ENCODE results near the gene GPRASP1. TPM values are rescaled to one million over a fixed set of nuclear protein-coding genes. Genes with fewer than 3 reads are reported as not detected.
"Not testable (repeated sequence)": the region's sequence is repeated elsewhere in the genome, so short reads cannot be mapped to it uniquely, and the experiment has no call there.

The GPRASP1 gene
- total and polyA plus RNA-seq, 11 donors, result 1.4 to 9.7 (median 6.4) TPM

DNA sequence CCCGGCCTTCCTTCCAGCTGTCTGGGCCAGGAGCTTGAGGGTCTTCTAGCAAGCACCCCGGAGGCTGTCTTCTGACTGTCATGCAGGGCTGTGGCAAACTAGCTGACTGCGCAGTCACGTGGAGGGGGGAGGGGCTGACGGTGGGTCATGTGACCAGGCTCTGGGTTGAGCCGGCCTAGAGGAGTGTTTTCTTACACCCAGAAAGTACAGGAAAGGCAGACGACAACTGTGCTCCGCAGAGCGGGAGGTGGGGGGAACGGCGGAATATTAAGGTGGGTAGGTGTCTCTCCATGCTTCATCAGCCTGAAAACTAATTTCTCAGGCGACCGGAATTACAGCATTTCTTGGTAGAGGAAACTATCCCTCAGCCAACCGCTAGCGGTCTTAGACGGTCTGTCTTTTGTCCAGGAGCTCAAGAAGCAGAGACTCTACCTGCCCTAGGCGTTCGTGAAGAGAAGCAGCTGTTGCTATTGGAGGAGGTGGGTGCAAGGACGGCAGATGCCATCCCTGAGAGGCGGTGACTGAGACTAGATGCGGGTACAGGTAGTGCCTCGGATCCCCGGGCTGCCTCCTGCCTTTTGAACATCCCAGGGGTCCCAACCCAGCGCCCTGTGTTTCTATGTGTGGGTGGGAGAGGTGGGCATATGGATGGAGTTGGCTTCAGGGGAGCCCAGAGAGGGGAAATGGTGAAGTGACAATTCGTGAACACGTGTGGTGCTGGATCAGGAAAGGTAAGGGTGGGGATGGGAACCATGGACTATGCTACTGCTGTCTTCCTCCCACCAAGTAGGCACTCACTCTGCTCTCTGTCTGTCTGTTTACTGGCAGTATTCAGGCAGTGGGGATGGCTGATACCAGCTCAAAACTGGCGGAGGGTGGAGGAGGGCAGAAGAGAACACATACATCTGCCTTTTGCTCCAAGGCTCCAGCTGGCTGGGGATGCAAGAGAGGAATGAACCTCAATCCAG is 8.8 kb downstream of the GPRASP1 start:
- peaks cover 0 to 11% (median 0%) of the 10 kb centered on the region in 12 donors for H3K9me3 ChIP-seq
- H3K4me1 ChIP-seq, result peaks cover 0 to 14% (median 0%) of the 10 kb centered on the region in 12 donors
- TF ChIP-seq POLR2A (IDR thresholded peaks at IDR 0.05), result peak in 1 of 2 donors; percentile 46
- TF ChIP-seq, protein P1, sequence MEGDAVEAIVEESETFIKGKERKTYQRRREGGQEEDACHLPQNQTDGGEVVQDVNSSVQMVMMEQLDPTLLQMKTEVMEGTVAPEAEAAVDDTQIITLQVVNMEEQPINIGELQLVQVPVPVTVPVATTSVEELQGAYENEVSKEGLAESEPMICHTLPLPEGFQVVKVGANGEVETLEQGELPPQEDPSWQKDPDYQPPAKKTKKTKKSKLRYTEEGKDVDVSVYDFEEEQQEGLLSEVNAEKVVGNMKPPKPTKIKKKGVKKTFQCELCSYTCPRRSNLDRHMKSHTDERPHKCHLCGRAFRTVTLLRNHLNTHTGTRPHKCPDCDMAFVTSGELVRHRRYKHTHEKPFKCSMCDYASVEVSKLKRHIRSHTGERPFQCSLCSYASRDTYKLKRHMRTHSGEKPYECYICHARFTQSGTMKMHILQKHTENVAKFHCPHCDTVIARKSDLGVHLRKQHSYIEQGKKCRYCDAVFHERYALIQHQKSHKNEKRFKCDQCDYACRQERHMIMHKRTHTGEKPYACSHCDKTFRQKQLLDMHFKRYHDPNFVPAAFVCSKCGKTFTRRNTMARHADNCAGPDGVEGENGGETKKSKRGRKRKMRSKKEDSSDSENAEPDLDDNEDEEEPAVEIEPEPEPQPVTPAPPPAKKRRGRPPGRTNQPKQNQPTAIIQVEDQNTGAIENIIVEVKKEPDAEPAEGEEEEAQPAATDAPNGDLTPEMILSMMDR (IDR thresholded peaks at IDR 0.05), result peak in 1 of 12 donors; percentile 12
- WGBS, 4 donors, result 7 to 34% (median 15%) methylated on average over 18 to 27 of the region's 27 CpGs
- DNase-seq, result peak; percentile 83 to 90 (median 87)
- peaks cover 0 to 4% (median 0%) of the 10 kb centered on the region in 9 donors for H3K36me3 ChIP-seq
- ATAC-seq, result peak; percentile 96 to 100 (median 98)
- H3K27me3 ChIP-seq, result no peaks in the 10 kb centered on the region
- intact Hi-C loops (cut with DNase I), result loop anchor here in 5 of 10 donors (10.0 kb wide), 2 partner anchors 55 kb away; partner anchors contain the start of gene GPRASP2 (in 5 of the 5)
- peak overlapping the region in 9 of 12 donors; percentile 19 to 73 (median 51) for H3K27ac ChIP-seq
- H3K4me3 ChIP-seq, result peak overlapping the region; percentile 5 to 68 (median 48)

DNA sequence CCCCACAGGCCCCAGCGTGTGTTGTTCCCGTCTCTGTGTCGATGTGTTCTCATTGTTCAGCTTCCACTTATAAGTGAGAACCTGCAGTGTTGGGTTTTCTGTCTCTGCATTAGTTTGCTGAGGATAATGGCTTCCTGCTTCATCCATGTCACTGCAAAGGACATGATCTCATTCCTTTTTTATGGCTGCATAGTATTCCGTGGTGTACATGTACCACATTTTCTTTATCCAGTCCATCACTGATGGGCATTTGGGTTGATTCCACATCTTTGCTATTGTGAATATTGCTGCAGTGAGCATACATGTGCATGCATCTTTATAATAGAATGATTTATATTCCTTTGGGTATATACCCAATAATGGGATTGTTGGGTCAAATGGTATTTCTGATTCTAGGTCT is 12.5 kb downstream of the GPRASP1 start:
- peaks cover 0 to 30% (median 0%) of the 10 kb centered on the region in 12 donors for H3K9me3 ChIP-seq
- WGBS, 4 donors, result 85 to 100% (median 96%) methylated on average over 4 of the region's 4 CpGs
- intact Hi-C loops (cut with DNase I); H3K27ac ChIP-seq; DNase-seq; H3K36me3 ChIP-seq; H3K4me3 ChIP-seq; H3K27me3 ChIP-seq; ATAC-seq: not testable (repeated sequence)
- peaks cover 0 to 12% (median 0%) of the 10 kb centered on the region in 12 donors for H3K4me1 ChIP-seq

DNA sequence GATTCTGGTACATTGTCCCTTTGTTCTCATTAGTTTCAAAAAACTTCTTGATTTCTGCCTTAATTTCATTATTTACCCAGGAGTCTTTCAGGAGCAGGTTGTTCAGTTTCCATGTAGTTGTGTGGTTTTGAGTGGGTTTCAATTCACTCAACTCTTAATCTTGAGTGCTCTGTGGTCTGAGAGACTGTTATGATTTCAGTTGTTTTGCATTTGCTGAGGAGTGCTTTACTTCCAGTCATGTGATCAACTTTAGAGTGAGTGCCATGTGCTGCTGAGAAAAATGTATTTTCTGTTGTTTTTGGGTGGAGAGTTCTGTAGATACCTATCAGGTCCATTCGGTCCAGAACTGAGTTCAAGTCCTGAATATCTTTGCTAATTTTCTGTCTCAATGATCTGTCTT is 15.8 kb downstream of the GPRASP1 start:
- H3K4me1 ChIP-seq; H3K4me3 ChIP-seq; H3K27me3 ChIP-seq; intact Hi-C loops (cut with DNase I); H3K36me3 ChIP-seq; H3K27ac ChIP-seq; ATAC-seq; DNase-seq: not testable (repeated sequence)
- WGBS, 4 donors, result 81 to 97% (median 89%) methylated on average over 1 of the region's 1 CpG
- peaks cover 0 to 30% (median 0%) of the 10 kb centered on the region in 12 donors for H3K9me3 ChIP-seq

DNA sequence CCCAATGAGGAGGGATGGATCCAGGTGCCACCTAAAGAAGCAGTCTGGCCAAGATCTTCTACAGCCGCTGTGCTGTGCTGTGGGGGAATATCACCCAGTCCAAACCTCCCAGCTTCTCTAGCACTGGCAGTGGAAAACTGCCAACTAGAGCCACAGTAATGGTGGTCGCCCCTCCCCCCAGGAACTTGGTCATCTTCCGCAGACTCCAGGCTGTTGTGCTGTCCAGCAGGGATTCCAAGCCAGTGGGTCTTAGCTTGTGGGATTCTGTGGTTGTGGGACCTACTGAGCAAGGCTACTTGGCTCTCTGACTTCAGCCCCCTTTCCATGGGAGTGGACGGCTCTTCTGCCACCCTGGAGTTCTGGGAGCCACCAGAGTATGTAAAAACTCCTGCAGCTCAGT is 18.2 kb downstream of the GPRASP1 start:
- DNase-seq, result no peak

More for the DNA sequence above, 18.2 kb downstream of the GPRASP1 start:
- H3K27ac ChIP-seq, result no peak overlapping the region
- H3K4me1 ChIP-seq, result peaks cover 0 to 3% (median 0%) of the 10 kb centered on the region in 12 donors
- H3K27me3 ChIP-seq, result no peaks in the 10 kb centered on the region
- no peaks in the 10 kb centered on the region for H3K36me3 ChIP-seq
- intact Hi-C loops (cut with DNase I), result no loop called here
- no peak for ATAC-seq
- TF ChIP-seq, protein P1 (IDR thresholded peaks at IDR 0.05), result no peak
- TF ChIP-seq POLR2A (IDR thresholded peaks at IDR 0.05), result no peak
- 82 to 96% (median 90%) methylated on average over 3 to 4 of the region's 4 CpGs for whole genome bisulfite sequencing, 4 donors
- H3K4me3 ChIP-seq, result no peak overlapping the region
- peaks cover 0 to 20% (median 0%) of the 10 kb centered on the region in 12 donors for H3K9me3 ChIP-seq
